HEK293 (cell line): Measurements from ENCODE around the gene ALOX15B.

Experiments
- CTCF ChIP-seq: fragments of 450-650 bp; formaldehyde crosslinking; IDR thresholded peaks from 2 replicates; pipeline ENCODE4 v1.5.1; 2016; ENCODE audit warnings: missing biosample characterization, missing genetic modification characterization
- ELK4 ChIP-seq: IDR thresholded peaks from 2 replicates; pipeline ENCODE4 v1.6.1; 2011; ENCODE audit warnings: mild to moderate bottlenecking, low read depth, low read length, borderline replicate concordance
- HOXA7 ChIP-seq: sonication (generic); formaldehyde crosslinking; IDR thresholded peaks from 2 replicates; pipeline ENCODE4 v1.8.1; 2022; ENCODE audit warnings: missing genetic modification reagents, borderline replicate concordance
- KLF17 ChIP-seq: fragments of 450-650 bp; formaldehyde crosslinking; IDR thresholded peaks from 2 replicates; pipeline ENCODE4 v1.5.1; 2016; ENCODE audit warnings: missing biosample characterization, missing genetic modification characterization
- PATZ1 ChIP-seq: fragments of 450-650 bp; formaldehyde crosslinking; IDR thresholded peaks from 2 replicates; pipeline ENCODE4 v1.5.1; 2016; ENCODE audit warnings: missing biosample characterization, missing genetic modification characterization
- PRDM4 ChIP-seq: fragments of 450-650 bp; formaldehyde crosslinking; IDR thresholded peaks from 2 replicates; pipeline ENCODE4 v1.5.1; 2017; ENCODE audit warnings: missing biosample characterization, missing genetic modification characterization
- TRIM28 ChIP-seq: IDR thresholded peaks from 2 replicates; pipeline ENCODE4 v1.6.1; 2011; ENCODE audit warnings: low read length, control low read depth, borderline replicate concordance
- YY1 ChIP-seq: fragments of 450-650 bp; formaldehyde crosslinking; IDR thresholded peaks from 2 replicates; pipeline ENCODE4 v1.5.1; 2018; ENCODE audit warnings: missing biosample characterization, missing genetic modification characterization
- ZEB2 ChIP-seq: fragments of 450-650 bp; formaldehyde crosslinking; IDR thresholded peaks from 2 replicates; pipeline ENCODE4 v1.5.1; 2016; ENCODE audit warnings: missing biosample characterization, missing genetic modification characterization
- ZNF19 ChIP-seq: fragments of 450-650 bp; formaldehyde crosslinking; IDR thresholded peaks from 2 replicates; pipeline ENCODE4; 2016; ENCODE audit warnings: missing biosample characterization, missing genetic modification characterization, low read depth
- ZNF274 ChIP-seq, 2 experiments: fragments of 200-500 bp in 1 of 2; fragments of 450-650 bp in 1 of 2; sonication (Bioruptor generic) in 1 of 2; formaldehyde crosslinking in 1 of 2; IDR thresholded peaks; 2 replicates each; pipeline versions ENCODE4 v1.5.1 to v1.6.1; 2014 to 2016; ENCODE audit warnings: borderline replicate concordance in 1 of 2, inconsistent platforms in 1 of 2, low read length in 1 of 2, missing biosample characterization in 1 of 2, missing genetic modification characterization in 1 of 2
- ZNF324 ChIP-seq: fragments of 450-650 bp; formaldehyde crosslinking; IDR thresholded peaks from 2 replicates; pipeline ENCODE4 v1.5.1; 2016; ENCODE audit warnings: missing biosample characterization, missing genetic modification characterization
- ZNF707 ChIP-seq: fragments of 450-650 bp; formaldehyde crosslinking; IDR thresholded peaks from 2 replicates; pipeline ENCODE4 v1.5.1; 2016; ENCODE audit warnings: missing biosample characterization, missing genetic modification characterization
- ZSCAN4 ChIP-seq: fragments of 450-650 bp; formaldehyde crosslinking; IDR thresholded peaks from 2 replicates; pipeline ENCODE4 v1.5.1; 2017; ENCODE audit warnings: missing biosample characterization, missing genetic modification characterization

GRCh38 chr17:8072729-8073461 is 34.0 kb downstream of the ALOX15B start:
- TF ChIP-seq CTCF = no peak
- TF ChIP-seq ZSCAN4 = no peak
- no peak for TF ChIP-seq ELK4
- no peak for TF ChIP-seq PATZ1 (tag by site-specific recombination)
- no peak for TF ChIP-seq ZNF19
- no peak for TF ChIP-seq ZNF274 (IDR thresholded peaks at IDR 0.05; ENCODE audit: low read length)
- no peak for TF ChIP-seq ZNF274 (tag by site-specific recombination; IDR thresholded peaks at IDR 0.05; ENCODE audit: borderline replicate concordance)
- no peak for TF ChIP-seq KLF17 (tag by site-specific recombination)
- no peak for TF ChIP-seq PRDM4 (tag by site-specific recombination)
- no peak for TF ChIP-seq ZNF707 (tag by site-specific recombination)
- no peak for TF ChIP-seq YY1
- TF ChIP-seq TRIM28 = no peak
- TF ChIP-seq ZNF324 = no peak
- no peak for TF ChIP-seq HOXA7
- TF ChIP-seq ZEB2 (tag by site-specific recombination) = no peak
